GM19023 (cell line): ENCODE data around the gene SEC16A.

Source experiments
- ATAC-seq: cut with Tn5 transposase; IDR thresholded peaks from one replicate; pipeline ENCODE4 v1.9.1; 2021; ENCODE audit warnings: mild to moderate bottlenecking, moderate library complexity; ENCODE audit not compliant: unreplicated experiment

The SEC16A gene

GRCh38 chr9:136403915-136404800 is 78.7 kb downstream of the SEC16A start:
- ATAC-seq = no peak

DNA sequence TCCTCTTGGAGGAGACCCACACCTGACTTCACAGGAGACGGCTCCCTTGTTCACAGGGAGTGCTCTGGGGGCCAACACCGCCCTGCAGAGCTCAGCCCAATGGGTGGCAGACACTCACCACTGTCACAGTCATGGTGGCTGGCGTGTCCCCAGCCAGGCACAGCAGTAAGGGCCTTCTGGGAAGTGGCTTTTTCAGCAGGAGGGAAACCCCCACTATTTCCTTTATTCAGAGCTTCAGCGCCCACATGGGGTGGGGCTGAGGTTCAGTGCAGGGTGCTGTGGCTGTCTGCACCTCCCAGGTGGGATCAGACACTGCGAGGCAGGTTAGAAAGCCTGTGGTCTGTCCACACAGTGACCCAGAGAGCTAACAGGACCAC is 79.3 kb downstream of the SEC16A start:
- peak; percentile 40 for ATAC-seq

DNA sequence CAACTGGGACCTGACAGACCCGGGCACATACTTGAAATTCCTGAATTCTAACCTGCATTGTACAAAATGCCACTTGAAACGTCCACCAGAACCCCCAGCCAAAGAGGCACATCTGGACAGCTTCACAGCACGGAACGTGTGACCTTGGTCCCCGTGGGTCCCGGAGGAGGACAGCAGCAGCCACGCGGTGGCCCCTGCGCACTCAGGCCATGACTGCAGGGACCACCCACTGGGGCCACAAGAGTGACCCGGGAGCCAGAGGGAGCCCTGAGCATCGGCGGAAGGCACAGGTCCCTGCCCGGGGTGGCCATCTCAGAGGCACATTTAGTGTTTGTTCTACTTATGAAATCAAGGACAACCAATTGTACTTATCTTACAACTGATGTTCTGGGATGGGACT is 80.8 kb downstream of the SEC16A start:
- ATAC-seq = no peak

DNA sequence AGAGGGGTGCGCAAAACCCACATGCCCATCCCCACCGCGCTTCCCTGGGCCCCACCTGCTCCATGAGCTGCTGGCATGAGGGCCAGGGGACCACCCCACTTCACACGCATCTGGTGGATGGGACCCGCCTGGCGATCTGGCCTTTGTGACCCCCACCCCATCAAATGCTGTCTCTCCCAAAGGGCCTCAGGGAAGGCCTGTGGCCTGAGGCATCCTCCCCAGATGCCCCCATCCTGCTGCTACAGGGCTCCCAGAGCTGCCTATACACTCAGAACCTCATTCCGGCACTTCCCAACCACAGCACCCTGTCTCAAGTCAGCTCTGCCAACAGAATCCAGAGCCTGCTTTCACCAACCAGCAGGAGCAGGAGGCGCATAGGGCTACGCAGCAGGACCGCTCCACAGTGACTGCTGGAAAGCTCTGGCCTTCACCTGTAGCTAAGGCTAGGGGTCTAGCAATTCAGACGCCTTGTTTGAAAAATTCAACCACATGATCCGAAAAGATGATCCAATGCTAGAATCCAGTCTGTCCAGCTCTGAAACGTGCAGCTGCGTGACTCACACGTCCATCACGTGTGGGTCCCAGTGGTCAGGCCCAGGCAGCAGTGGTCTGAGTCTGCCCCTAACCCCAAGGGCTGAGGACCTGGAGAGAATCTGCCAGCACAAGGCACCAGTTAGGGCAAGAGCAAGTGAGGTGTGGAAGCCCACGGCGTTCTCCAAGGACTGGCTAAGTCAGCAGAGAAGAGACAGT is 81.5 kb downstream of the SEC16A start:
- ATAC-seq = no peak

DNA sequence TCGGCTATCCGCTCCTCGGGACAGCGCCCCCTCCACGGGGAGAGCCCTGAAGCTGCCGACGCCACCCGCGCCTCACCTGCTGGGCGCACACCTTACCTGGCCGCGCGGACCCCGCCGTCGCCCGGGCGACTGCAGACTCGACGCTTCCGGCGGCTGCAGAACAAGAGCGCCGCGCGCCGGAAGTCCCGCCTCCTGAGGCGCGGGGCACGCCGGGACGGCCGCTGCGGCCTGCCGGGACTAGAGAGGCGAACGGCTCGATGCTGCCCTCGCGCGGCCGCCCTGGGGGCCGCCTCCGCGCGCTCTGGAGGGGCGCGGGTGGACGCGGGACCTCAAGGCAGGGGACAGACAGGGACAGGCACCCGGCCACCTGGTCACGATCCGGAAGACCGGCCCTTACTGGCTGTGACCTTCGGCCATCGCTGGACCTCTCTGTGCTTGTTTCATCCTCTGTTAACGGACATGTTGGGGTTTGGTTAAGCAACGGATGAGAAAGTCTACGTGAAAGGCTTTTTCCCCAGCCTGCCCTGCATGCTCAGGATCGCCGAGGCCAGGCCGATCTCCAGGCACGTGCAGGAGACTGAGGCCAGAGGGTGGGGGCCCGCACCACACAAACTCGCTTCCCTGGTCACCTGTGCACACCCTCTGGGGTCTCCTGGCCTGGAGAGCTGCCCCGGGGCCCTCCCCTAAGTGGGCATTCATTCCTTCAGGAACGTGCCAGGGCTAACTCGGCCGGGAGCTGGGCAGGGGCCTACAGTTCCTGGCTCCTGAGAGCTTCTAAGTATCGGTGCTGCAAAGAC is 82.6 kb downstream of the SEC16A start, which contains the start of gene SNAPC4:
Gene SNAPC4 (minus strand): TSS at position 133 of the 797 bp plus-strand sequence. CDS start 1,742 bp downstream, outside the sequence.
- ATAC-seq = peak; percentile 61

DNA sequence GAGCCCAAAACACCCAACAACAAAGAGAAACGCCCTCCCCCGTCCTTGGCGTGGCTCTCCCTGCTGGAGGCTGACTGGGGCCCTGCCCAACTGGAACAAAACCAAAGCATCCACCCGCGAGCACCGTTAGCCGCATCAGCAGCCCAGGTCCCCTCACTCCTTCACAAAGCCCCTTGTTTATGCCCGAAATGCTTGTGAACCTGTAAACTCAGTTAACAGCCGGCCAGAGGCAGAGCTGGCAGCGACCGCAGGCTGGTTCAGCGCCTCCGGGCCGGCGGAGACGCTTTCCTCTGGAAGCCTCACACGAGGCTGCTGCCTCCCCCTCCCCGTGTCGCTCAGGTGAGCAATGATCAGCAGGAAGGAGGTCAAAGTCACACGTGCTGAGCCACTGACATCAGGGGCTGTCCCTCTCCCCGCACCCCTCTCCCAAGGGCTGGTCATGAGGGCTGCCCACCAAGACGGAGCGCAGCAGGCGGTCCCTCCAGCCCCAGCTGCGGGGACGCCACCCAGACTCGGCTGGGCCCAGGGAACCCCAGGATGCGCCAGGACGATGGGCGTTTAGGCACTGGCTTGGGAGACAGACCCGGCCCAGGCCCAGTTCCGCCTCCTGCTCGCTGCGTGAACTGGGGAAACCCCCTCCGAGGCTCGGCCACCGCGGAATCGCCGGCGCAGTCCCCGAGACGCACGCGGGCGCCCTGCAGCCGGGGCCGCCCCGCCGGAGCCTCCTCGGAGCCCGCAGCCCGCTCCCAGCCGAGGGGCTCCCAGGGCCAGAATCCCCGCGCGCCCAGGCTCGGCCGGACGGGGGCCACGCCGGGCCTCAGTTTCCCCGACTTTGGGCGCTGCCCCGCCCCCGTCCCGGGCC is 83.4 kb downstream of the SEC16A start:
- no peak for ATAC-seq

DNA sequence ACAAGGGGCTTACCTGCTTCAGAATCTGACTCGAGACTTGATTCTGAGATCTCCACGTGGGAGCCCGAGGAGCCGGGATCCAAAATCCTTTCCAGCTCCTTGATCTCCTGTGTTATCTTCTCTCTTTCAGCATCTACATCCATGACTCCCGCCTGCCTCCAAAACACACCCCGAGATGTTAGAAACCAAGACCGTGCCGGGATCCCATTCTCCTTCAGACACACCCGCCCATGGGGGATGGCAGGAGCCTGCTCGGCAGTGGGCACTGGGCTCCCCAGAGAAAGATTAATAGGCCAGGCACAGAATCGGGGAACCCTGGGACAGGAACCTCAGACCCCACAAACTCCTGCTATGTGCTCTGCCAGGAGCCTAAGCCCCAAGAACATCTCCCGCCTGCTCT is 84.6 kb downstream of the SEC16A start:
- ATAC-seq = no peak

DNA sequence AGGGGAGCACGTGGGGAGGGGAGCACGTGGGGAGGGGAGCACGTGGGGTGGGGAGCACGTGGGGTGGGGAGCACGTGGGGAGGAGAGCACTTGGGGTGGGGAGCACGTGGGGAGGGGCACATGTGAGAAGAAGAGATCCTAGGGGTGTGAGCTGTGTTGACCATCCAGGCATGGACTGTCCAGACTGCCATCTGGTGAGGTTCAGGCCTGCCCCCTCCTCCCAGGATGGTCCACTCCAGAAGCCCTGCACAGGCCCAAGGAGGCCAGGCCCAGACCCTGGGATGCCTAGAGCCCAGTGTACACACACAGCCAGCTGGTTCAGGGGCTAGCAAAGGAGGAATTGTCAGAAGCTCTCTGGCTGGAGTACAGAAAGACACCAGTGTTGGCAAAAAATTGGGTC is 85.2 kb downstream of the SEC16A start:
- ATAC-seq = no peak

GRCh38 chr9:136396219-136396515 is 86.7 kb downstream of the SEC16A start:
- no peak for ATAC-seq

- no peak for ATAC-seq
Measured at GRCh38 chr9:136395345-136396218, 87.3 kb downstream of the SEC16A start.

GRCh38 chr9:136395020-136395340 is 87.9 kb downstream of the SEC16A start:
- ATAC-seq = no peak

GRCh38 chr9:136394312-136395019 is 88.4 kb downstream of the SEC16A start:
- ATAC-seq = no peak

DNA sequence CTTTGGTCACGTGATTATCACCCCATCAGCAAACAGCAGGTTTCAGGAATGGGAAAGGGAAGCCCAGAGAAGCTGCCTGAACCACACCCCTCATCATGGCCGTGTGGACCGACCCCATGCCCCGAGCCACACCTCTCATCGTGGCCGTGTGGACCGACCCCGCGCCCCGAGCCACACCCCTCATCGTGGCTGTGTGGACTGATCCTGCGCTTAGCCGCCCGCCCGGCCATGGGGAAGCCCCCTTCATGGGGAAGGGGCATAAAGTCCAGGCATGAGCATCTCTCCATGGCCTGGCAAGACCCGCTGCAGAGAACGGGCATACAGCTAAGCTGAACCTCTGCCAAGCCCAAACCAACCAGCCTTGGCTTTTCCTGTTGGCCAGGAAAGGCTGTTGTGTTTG is 89.3 kb downstream of the SEC16A start:
- no peak for ATAC-seq

DNA sequence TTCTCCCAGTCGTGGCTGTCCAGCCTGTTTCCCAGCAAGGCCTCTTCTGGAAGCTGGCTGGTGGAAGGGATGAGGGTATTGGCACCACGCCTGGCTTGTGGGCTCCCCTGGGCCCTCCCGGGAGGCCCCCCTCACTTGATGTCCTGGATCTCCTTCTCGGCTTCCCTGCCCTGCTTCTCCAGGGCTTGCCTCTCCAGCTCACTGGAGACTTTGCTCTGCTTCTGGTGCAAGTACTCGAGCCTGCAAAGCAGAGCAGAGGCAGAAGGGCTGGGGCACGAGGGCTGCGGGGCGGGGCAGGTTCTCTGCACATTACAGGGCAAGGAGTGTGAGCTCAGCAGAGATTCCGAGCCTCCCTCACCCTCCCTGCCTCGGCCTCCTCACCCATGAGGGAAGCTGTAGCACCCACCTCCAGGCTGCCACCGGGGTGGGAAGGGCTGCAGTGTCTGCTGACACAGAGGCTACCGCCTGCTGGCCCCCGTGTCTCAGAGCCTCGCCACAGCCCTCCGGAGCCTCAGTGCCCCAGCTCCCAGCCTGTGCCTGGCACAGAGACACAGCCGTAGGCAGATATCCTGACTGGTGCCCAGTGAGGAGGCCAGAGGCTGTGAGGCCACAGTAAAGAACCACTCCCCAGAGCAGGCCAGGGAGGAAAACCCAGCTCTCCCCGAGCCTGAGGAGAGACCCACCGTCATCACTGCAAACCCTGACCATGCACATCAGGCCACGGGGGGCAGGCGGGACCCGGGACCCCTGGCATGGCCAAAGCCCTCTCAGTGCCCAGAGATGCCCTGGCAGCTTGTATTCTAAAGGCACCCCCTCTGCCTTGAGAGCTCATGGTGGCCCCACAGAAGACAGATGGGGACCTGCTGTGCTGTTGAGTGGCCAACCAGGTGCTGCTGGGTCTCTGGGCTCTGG is 90.0 kb downstream of the SEC16A start:
- ATAC-seq = no peak

GRCh38 chr9:136391737-136392537 is 90.9 kb downstream of the SEC16A start:
- no peak for ATAC-seq
